ENCODE data around the gene MAGEA8.
"Not testable (repeated sequence)": the region's sequence is repeated elsewhere in the genome, so short reads cannot be mapped to it uniquely, and the experiment has no call there.

The MAGEA8 gene

GRCh38 chrX:149908308-149908707 lies 27.3 kb downstream of the MAGEA8 start:
- no peak for DNase-seq

GRCh38 chrX:149908727-149909126 lies 27.7 kb downstream of the MAGEA8 start:
- DNase-seq: no peak

GRCh38 chrX:149909324-149910177 lies 28.6 kb downstream of the MAGEA8 start:
- DNase-seq: no peak

GRCh38 chrX:149910178-149910695 lies 29.3 kb downstream of the MAGEA8 start:
- no peak for DNase-seq

GRCh38 chrX:149916745-149917392 lies 35.9 kb downstream of the MAGEA8 start:
- DNase-seq: peak; percentile 12

GRCh38 chrX:149923836-149924235 lies 42.9 kb downstream of the MAGEA8 start:
- DNase-seq: not testable (repeated sequence)

GRCh38 chrX:149924434-149924833 lies 43.5 kb downstream of the MAGEA8 start:
- not testable (repeated sequence) for DNase-seq

GRCh38 chrX:149927245-149927963 lies 46.4 kb downstream of the MAGEA8 start:
- DNase-seq: not testable (repeated sequence)

- not testable (repeated sequence) for DNase-seq
Observed at GRCh38 chrX:149927964-149928258, 46.9 kb downstream of the MAGEA8 start.

GRCh38 chrX:149928635-149929034 lies 47.7 kb downstream of the MAGEA8 start:
- not testable (repeated sequence) for DNase-seq

GRCh38 chrX:149929400-149929799 lies 48.4 kb downstream of the MAGEA8 start, which contains the start of gene HSFX4:
TSS of gene HSFX4 (plus strand) at chrX:149929573. CDS start at chrX:149929645, 72 bp downstream.
- DNase-seq: not testable (repeated sequence)

GRCh38 chrX:149931355-149931754 lies 50.4 kb downstream of the MAGEA8 start:
- not testable (repeated sequence) for DNase-seq

GRCh38 chrX:149932150-149932549 lies 51.2 kb downstream of the MAGEA8 start:
- not testable (repeated sequence) for DNase-seq

- not testable (repeated sequence) for DNase-seq
Observed at GRCh38 chrX:149932970-149933369, 52.0 kb downstream of the MAGEA8 start.

- DNase-seq: not testable (repeated sequence)
Observed at GRCh38 chrX:149933547-149933946, 52.6 kb downstream of the MAGEA8 start.
